ENCODE data around the gene SUGCT.
"Not testable (repeated sequence)": the region's sequence is repeated elsewhere in the genome, so short reads cannot be mapped to it uniquely, and the experiment has no call there.

GRCh38 chr7:40253444-40253843, 118.6 kb downstream of the SUGCT start:
- TF ChIP-seq POLR2A, POLR2AphosphoS5, SPI1 (IDR thresholded peaks at IDR 0.05; ENCODE audit: low read depth, low read length): not testable (repeated sequence)
